SK-N-SH treated with all-trans-retinoic acid at 6 μM for 48 hours (cell line): ENCODE results near the gene AHI1.
A peak's percentile ranks its signal among the peaks of the same experiment; 100 is the strongest.

Source experiments
- ATAC-seq: fragments of 200-7000 bp; cut with Tn5 transposase; 3 replicates; pipeline ENCODE4 v1.9.1; 2020; ENCODE audit warnings: mild to moderate bottlenecking, moderate library complexity
- ARNTL ChIP-seq: fragments of 450-650 bp; formaldehyde crosslinking; IDR thresholded peaks from 2 replicates; pipeline ENCODE4 v1.5.0; 2020; ENCODE audit warnings: low read depth, mild to moderate bottlenecking, moderate library complexity, borderline replicate concordance
- BACH2 ChIP-seq: fragments of 250-450 bp; sonication (Bioruptor Pico); IDR thresholded peaks from 2 replicates; pipeline ENCODE4 v1.9.0; 2021; ENCODE audit warnings: mild to moderate bottlenecking, borderline replicate concordance
- CSDC2 ChIP-seq: fragments of 250-450 bp; sonication (Bioruptor Pico); IDR thresholded peaks from 2 replicates; pipeline ENCODE4 v1.5.0; 2020; ENCODE audit warnings: mild to moderate bottlenecking, moderate library complexity
- CSRNP3 ChIP-seq: fragments of 250-450 bp; sonication (Bioruptor Pico); IDR thresholded peaks from 2 replicates; pipeline ENCODE4 v1.5.1; 2021; ENCODE audit warnings: mild to moderate bottlenecking, moderate library complexity
- ESRRG ChIP-seq: fragments of 250-450 bp; sonication (Bioruptor Pico); IDR thresholded peaks from 2 replicates; pipeline ENCODE4 v1.6.1; 2021; ENCODE audit warnings: mild to moderate bottlenecking
- GLIS3 ChIP-seq: fragments of 250-450 bp; sonication (Bioruptor Pico); IDR thresholded peaks from 2 replicates; pipeline ENCODE4 v1.5.0; 2020; ENCODE audit warnings: mild to moderate bottlenecking, moderate library complexity
- ISL1 ChIP-seq: fragments of 250-450 bp; sonication (Bioruptor Pico); IDR thresholded peaks from 2 replicates; pipeline ENCODE4 v2.1.2; 2022; ENCODE audit warnings: mild to moderate bottlenecking, moderate library complexity
- OSR1 ChIP-seq: fragments of 250-450 bp; sonication (Bioruptor Pico); IDR thresholded peaks from 2 replicates; pipeline ENCODE4 v1.8.0; 2022; ENCODE audit warnings: moderate library complexity, mild to moderate bottlenecking, inconsistent platforms
- PATZ1 ChIP-seq: fragments of 250-450 bp; sonication (Bioruptor Pico); IDR thresholded peaks from 2 replicates; pipeline ENCODE4 v1.8.0; 2020; ENCODE audit warnings: mild to moderate bottlenecking, moderate library complexity, borderline replicate concordance
- POU6F1 ChIP-seq: fragments of 250-450 bp; sonication (Bioruptor Pico); IDR thresholded peaks from 2 replicates; pipeline ENCODE4 v1.8.0; 2021; ENCODE audit warnings: low read depth, mild to moderate bottlenecking, moderate library complexity, borderline replicate concordance
- PPARA ChIP-seq: fragments of 250-450 bp; sonication (Bioruptor Pico); IDR thresholded peaks from 2 replicates; pipeline ENCODE4 v1.5.0; 2020; ENCODE audit warnings: mild to moderate bottlenecking, borderline replicate concordance
- SNAI2 ChIP-seq: fragments of 250-450 bp; sonication (Bioruptor Pico); IDR thresholded peaks from 2 replicates; pipeline ENCODE4 v1.5.0; 2020; ENCODE audit warnings: mild to moderate bottlenecking, moderate library complexity
- TOX ChIP-seq: fragments of 250-450 bp; sonication (Bioruptor Pico); IDR thresholded peaks from 2 replicates; pipeline ENCODE4 v1.8.0; 2021; ENCODE audit warnings: mild to moderate bottlenecking, moderate library complexity, borderline replicate concordance
- TSHZ2 ChIP-seq: fragments of 250-450 bp; sonication (Bioruptor Pico); IDR thresholded peaks from 2 replicates; pipeline ENCODE4 v1.5.0; 2020; ENCODE audit warnings: mild to moderate bottlenecking, moderate library complexity
- ZC3H10 ChIP-seq: fragments of 250-450 bp; sonication (Bioruptor Pico); IDR thresholded peaks from 2 replicates; pipeline ENCODE4 v1.5.1; 2021; ENCODE audit warnings: mild to moderate bottlenecking, moderate library complexity
- ZFP3 ChIP-seq: fragments of 250-450 bp; sonication (Bioruptor Pico); IDR thresholded peaks from 2 replicates; pipeline ENCODE4 v1.5.0; 2020; ENCODE audit warnings: mild to moderate bottlenecking, moderate library complexity
- ZFP30 ChIP-seq: fragments of 450-650 bp; formaldehyde crosslinking; IDR thresholded peaks from 2 replicates; pipeline ENCODE4 v1.5.0; 2022; ENCODE audit warnings: mild to moderate bottlenecking, moderate library complexity
- ZNF565 ChIP-seq: fragments of 450-650 bp; formaldehyde crosslinking; conservative IDR thresholded peaks from 2 replicates; pipeline ENCODE4 v1.5.0; 2020; ENCODE audit warnings: low read depth, mild to moderate bottlenecking, moderate library complexity
- ZNF8 ChIP-seq: fragments of 450-650 bp; formaldehyde crosslinking; IDR thresholded peaks from 2 replicates; pipeline ENCODE4 v1.5.0; 2020; ENCODE audit warnings: mild to moderate bottlenecking, moderate library complexity

Gene AHI1

GRCh38 chr6:135299256-135299655 is 198.3 kb downstream of the AHI1 start:
- ATAC-seq: peak; percentile 57
- no peak for TF ChIP-seq SNAI2
- TF ChIP-seq ZNF8 (CRISPR knock-in tag): no peak
- no peak for TF ChIP-seq TSHZ2
- no peak for TF ChIP-seq GLIS3 (CRISPR knock-in tag)
- no peak for TF ChIP-seq BACH2
- no peak for TF ChIP-seq POU6F1 (CRISPR knock-in tag)
- TF ChIP-seq ZFP3 (CRISPR knock-in tag): no peak
- no peak for TF ChIP-seq ISL1 (CRISPR knock-in tag)
- no peak for TF ChIP-seq PATZ1 (CRISPR knock-in tag)
- no peak for TF ChIP-seq OSR1 (CRISPR knock-in tag)
- TF ChIP-seq PPARA (CRISPR knock-in tag): no peak
- TF ChIP-seq, all 23 proteins: peak for 0

GRCh38 chr6:135298455-135298854 is 199.1 kb downstream of the AHI1 start:
- TF ChIP-seq ARNTL (no peak), ZNF8 (CRISPR knock-in tag) (no peak), CSRNP3 (no peak), ZNF565 (no peak), TOX (CRISPR knock-in tag) (no peak), PPARA (CRISPR knock-in tag) (no peak), BACH2 (no peak), ZFP30 (CRISPR knock-in tag) (no peak), PATZ1 (CRISPR knock-in tag) (no peak), ESRRG (CRISPR knock-in tag) (no peak), GLIS3 (CRISPR knock-in tag) (no peak), TSHZ2 (no peak), ZC3H10 (no peak), CSDC2 (no peak), POU6F1 (CRISPR knock-in tag) (no peak)
- TF ChIP-seq, all 23 proteins: peak for 0
- no peak for ATAC-seq
